Thoracic aorta (tissue), 2 donors: ENCODE results near the gene PTPRN2. TPM values are rescaled to one million over a fixed set of nuclear protein-coding genes. Genes with fewer than 3 reads are reported as not detected.

ENCODE experiments used
- ATAC-seq: fragments of 150-250 bp; one replicate; pipeline ENCODE4 v1.8.0; 2017; ENCODE audit warnings: low read depth; ENCODE audit not compliant: insufficient number of reproducible peaks, low FRiP score
- DNase-seq: peaks from one replicate; pipeline ENCODE4 v3.0.0-alpha.2; 2020; ENCODE audit warnings: low spot score
- H3K27ac ChIP-seq, 2 donors: fragments of 200-600 bp; sonication (generic); 1 replicate in 1 of 2; 2 replicates in 1 of 2; pipeline ENCODE4 v1.5.1; 2016; ENCODE audit warnings: mild to moderate bottlenecking in 2 of 2, moderate library complexity in 2 of 2
- H3K27me3 ChIP-seq: fragments of 200-600 bp; sonication (generic); replicated peaks from 2 replicates; pipeline ENCODE4 v1.6.0; 2016; ENCODE audit warnings: mild to moderate bottlenecking; ENCODE audit not compliant: insufficient read depth
- H3K36me3 ChIP-seq: fragments of 200-600 bp; sonication (generic); one replicate; pipeline ENCODE4 v1.5.1; 2016
- H3K4me1 ChIP-seq, 2 donors: fragments of 200-600 bp; sonication (generic); 1 replicate in 1 of 2; 2 replicates in 1 of 2; pipeline versions ENCODE4 v1.5.1 to v1.6.0; 2016; ENCODE audit warnings: low read depth in 2 of 2, mild to moderate bottlenecking in 1 of 2; ENCODE audit not compliant: control insufficient read depth in 1 of 2
- H3K4me3 ChIP-seq: fragments of 200-600 bp; sonication (generic); 2 replicates; pipeline ENCODE4 v1.5.1; 2016; ENCODE audit warnings: mild to moderate bottlenecking
- H3K9me3 ChIP-seq: fragments of 200-600 bp; sonication (generic); 2 replicates; pipeline ENCODE4 v1.5.1; 2016
- total RNA-seq, 2 donors: library from RNA; depleted of rRNA; stranded (reverse); fragments of >200 nt; gene quantifications; one replicate each; pipeline versions ENCODE4 v1.1.0 to v1.2.3, GENCODE V29; 2016
- TF ChIP-seq, protein P1 (sequence below): fragments of 200-600 bp; sonication (generic); IDR thresholded peaks from one replicate; pipeline ENCODE4 v1.5.1; 2019; ENCODE audit warnings: antibody characterized with exemption

PTPRN2 gene
- total RNA-seq, 2 donors from 2014 or later, result 2.2 to 3.1 TPM

GRCh38 chr7:158064631-158065030 lies 523.0 kb downstream of the PTPRN2 start:
- Histone ChIP-seq H3K4me3 (no peak overlapping the region), H3K4me1 (no peaks in the 10 kb centered on the region), H3K27ac (no peak overlapping the region), H3K36me3 (no peaks in the 10 kb centered on the region), H3K27me3 (no peaks in the 10 kb centered on the region), H3K9me3 (no peaks in the 10 kb centered on the region)
- DNase-seq (no peak), ATAC-seq (no peak)
- TF ChIP-seq, protein P1, sequence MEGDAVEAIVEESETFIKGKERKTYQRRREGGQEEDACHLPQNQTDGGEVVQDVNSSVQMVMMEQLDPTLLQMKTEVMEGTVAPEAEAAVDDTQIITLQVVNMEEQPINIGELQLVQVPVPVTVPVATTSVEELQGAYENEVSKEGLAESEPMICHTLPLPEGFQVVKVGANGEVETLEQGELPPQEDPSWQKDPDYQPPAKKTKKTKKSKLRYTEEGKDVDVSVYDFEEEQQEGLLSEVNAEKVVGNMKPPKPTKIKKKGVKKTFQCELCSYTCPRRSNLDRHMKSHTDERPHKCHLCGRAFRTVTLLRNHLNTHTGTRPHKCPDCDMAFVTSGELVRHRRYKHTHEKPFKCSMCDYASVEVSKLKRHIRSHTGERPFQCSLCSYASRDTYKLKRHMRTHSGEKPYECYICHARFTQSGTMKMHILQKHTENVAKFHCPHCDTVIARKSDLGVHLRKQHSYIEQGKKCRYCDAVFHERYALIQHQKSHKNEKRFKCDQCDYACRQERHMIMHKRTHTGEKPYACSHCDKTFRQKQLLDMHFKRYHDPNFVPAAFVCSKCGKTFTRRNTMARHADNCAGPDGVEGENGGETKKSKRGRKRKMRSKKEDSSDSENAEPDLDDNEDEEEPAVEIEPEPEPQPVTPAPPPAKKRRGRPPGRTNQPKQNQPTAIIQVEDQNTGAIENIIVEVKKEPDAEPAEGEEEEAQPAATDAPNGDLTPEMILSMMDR, result no peak

DNA sequence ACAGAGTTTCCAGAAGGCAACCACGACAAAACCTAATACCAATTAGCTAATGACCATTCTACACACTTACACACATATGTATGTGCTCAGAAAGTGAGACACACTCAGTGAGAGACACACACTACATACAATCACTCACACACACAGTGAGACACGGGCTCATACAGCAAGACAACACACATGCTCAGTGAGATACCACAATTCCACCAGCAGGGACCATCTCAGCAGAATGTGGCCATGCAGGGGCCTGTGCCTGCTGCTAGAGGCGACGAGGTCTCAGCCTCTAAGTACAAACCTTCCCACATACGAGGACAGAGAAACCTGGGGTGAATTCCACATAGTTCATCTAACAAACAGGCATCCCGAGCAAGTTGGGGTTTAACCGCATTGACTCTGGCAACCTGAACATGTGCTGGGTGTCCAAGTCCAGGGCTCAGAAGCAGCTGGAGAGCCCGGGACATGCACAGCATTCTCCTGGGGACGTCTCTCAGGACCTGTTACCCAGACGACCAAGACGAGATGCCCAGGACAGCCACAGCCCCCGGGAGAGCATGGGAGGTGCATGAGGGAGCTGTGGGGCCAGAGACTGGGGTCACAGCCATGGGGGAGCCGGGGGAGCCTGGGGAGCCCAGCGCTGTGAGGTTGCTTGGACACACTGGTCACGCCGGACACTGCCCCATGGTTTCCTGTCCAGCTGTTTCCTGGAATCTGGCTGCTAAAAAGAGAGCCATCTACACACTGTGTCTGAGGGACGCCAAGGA lies 523.6 kb downstream of the PTPRN2 start:
- Histone ChIP-seq H3K27me3 (no peaks in the 10 kb centered on the region), H3K4me3 (no peak overlapping the region), H3K36me3 (no peaks in the 10 kb centered on the region), H3K27ac (no peak overlapping the region), H3K4me1 (no peaks in the 10 kb centered on the region), H3K9me3 (no peaks in the 10 kb centered on the region)
- no peak for ATAC-seq
- no peak for DNase-seq
- TF ChIP-seq, protein P1, result no peak

GRCh38 chr7:158062661-158063060 lies 525.0 kb downstream of the PTPRN2 start:
- TF ChIP-seq, protein P1, result no peak
- Histone ChIP-seq H3K9me3 (no peaks in the 10 kb centered on the region), H3K4me1 (no peaks in the 10 kb centered on the region), H3K27me3 (no peaks in the 10 kb centered on the region), H3K27ac (no peak overlapping the region), H3K36me3 (no peaks in the 10 kb centered on the region), H3K4me3 (no peak overlapping the region)
- ATAC-seq (no peak), DNase-seq (no peak)

GRCh38 chr7:158061884-158062656 lies 525.6 kb downstream of the PTPRN2 start:
- TF ChIP-seq, protein P1, result no peak
- Histone ChIP-seq H3K4me3 (no peak overlapping the region), H3K9me3 (no peaks in the 10 kb centered on the region), H3K4me1 (no peaks in the 10 kb centered on the region), H3K36me3 (no peaks in the 10 kb centered on the region), H3K27ac (no peak overlapping the region), H3K27me3 (no peaks in the 10 kb centered on the region)
- ATAC-seq, result no peak
- DNase-seq, result no peak

DNA sequence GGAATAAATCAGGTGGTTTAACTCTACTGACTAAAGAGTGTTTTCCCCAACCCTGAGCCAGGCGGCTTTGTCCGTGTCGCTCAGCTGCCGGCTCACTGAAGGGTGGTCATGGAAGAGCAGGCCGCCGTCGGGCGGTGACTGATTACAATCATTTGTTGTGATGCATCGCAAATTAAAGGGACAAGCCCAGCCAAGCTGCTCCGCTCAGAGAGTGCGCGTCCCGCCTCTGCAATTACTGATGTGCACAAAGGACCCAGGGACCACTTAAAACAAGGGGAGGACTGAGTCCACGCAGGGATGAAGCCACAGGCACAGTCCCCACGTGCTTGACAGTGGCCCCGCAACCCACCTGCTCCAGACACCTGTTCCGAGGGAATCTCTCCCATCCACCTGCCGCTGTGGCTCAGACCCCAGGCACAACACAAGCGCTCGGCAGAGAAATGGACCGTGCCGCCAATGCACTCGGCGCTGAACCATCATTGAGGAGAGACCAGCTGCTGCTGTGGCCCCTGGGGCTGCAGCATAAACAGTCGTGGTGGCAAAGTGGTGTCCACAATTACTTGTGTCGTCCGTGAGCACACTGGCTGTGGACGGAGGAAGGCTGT lies 526.5 kb downstream of the PTPRN2 start:
- ATAC-seq (no peak), DNase-seq (no peak)
- Histone ChIP-seq H3K4me1 (no peaks in the 10 kb centered on the region), H3K27ac (no peak overlapping the region), H3K36me3 (no peaks in the 10 kb centered on the region), H3K27me3 (no peaks in the 10 kb centered on the region), H3K9me3 (no peaks in the 10 kb centered on the region), H3K4me3 (no peak overlapping the region)
- TF ChIP-seq, protein P1, result no peak
